DMS153 (cell line): Measurements from ENCODE around the gene HSD17B13.

Experiments used
- DNase-seq: peaks from one replicate; lab custom pipeline; 2025; lab: John Stamatoyannopoulos, UW

HSD17B13 gene

DNA sequence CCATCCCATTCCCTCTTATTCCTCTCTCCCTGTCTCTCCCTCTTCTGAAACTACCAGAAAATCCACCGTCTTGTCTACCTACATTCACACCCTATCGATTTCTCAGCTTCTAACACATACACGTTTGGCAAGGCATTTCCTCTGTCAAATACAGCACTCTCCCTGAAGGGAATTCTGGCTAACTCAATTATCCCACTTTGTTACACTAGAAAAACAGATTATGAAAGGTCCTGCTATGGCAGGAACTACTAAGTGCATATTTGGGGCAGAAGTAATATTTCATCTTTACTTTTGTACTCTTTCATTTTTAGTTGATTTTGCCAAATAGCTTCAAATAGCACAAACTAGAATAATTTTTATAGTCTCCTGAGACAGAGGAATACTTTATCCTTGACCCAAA is 55.7 kb downstream of the HSD17B13 start:
- DNase-seq = no peak

DNA sequence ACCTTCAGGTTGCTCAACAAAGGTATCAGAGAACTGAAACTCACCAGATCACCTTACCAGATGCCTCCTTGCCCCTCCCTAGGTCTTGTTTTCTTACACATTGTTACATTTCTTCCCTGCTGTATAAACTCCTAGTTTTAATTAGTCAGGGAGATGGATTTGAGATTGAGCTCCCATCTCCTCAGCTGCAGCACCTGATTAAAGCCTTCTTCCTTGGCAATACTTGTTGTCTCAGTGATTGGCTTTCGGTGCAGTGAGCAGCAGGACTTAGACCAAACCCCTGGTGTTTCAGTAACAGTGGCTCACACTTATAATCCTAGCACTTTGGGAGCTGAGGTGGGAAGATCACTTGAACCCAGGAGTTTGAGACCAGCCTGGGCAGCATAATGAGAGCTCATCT is 59.8 kb downstream of the HSD17B13 start:
- DNase-seq = no peak

DNA sequence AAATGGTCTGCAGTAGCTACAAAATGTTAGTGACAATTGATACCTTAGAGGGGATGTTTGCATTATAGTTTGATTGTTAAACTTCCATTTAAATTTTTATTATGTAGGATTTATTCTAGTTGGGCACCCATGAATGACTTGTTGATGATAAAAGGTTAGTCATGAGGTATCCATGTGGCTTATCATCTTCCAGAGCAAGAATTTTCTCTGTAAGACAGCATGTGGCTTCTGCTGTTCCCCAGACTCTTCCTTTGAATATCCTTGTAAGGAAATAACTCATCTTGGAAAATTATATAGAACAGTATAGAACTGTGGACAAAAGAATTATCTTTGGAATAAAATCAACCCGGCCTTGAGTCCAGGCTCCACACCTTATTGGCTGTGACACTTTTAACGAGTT is 62.2 kb downstream of the HSD17B13 start:
- no peak for DNase-seq

DNA sequence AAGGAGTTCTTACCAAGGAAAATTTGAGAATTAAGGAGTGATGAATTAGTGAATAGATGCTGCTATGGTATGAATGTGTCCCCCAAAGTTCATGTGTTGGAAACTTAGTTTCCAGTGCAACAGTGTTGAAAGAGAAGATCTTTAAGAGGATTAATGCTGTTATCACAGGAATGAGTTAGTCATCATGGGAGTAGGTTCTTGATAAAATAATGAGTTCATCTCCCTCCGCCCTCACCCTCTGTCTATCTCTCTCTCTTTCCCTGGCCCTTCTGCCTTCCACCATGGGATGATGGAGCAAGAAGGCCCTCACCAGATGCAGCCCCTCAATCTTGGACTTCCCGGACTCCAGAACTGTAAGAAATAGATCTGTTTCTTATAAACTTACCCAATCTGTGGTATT is 64.0 kb downstream of the HSD17B13 start:
- DNase-seq = no peak

DNA sequence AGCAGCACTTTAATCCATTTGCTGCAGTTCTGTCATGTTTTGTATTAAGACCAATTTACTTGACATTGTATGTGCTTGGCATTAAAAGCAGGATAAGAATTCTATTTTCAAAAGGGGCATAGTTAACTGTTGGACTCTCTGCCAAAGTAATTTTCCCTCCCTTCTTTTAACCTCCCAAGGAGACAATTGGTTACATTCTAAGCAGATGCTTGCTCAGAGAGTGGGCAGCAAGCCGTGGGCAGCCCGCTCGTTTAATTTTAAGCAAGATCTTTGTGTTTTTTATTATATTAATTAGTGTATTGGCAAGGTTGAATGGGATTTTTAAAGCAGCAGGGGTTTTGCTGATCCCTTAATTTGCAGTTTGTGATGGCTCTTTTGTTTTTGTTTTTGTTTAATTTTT is 65.2 kb downstream of the HSD17B13 start:
- no peak for DNase-seq

DNA sequence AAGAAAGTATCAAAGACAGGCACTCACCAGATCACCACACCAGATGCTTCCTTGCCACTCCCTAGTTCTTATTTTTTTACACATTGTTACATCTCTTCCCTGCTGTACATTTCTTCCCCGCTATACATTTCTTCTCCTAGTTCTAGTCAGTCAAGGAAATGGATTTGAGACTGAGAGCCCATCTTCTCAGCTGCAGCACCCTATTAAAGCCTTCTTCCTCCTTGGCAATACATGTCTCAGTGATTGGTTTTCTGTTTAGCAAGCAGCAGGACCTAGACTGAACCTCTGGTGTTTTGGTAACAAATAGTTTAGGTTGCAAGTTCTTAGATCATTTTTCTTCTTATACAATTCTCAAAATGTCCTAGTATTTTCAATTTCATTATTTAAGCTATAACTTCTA is 66.9 kb downstream of the HSD17B13 start:
- no peak for DNase-seq
